Measurements from ENCODE around the gene TNIP1.
A peak's percentile ranks its signal among the peaks of the same experiment; 100 is the strongest.

The TNIP1 gene

GRCh38 chr5:151022511-151023018 lies 58.3 kb downstream of the TNIP1 start:
- no peak for DNase-seq (ENCODE audit: low read depth in 2 of 2)

GRCh38 chr5:151021746-151022145 lies 59.1 kb downstream of the TNIP1 start:
- no peak for DNase-seq (ENCODE audit: low read depth in 2 of 2)

- peak in 1 of 2 donors; percentile 17 for DNase-seq (ENCODE audit: low read depth in 2 of 2)
These were observed 60.3 kb downstream of the TNIP1 start, which contains the start of gene GPX3 for GRCh38 chr5:151020304-151021110. TSS of gene GPX3 (plus strand) at chr5:151020591. CDS start at chr5:151020655, 64 bp downstream.

- DNase-seq (ENCODE audit: low read depth in 2 of 2), result no peak
These were observed 61.5 kb downstream of the TNIP1 start for GRCh38 chr5:151019331-151019730.

- DNase-seq (ENCODE audit: low read depth in 2 of 2), result no peak
These were observed 62.0 kb downstream of the TNIP1 start for GRCh38 chr5:151018846-151019245.

GRCh38 chr5:151017897-151018296 lies 62.9 kb downstream of the TNIP1 start:
- no peak for DNase-seq (ENCODE audit: low read depth in 2 of 2)

GRCh38 chr5:151016700-151017099 lies 64.1 kb downstream of the TNIP1 start:
- no peak for DNase-seq (ENCODE audit: low read depth in 2 of 2)

- no peak for DNase-seq (ENCODE audit: low read depth in 2 of 2)
These were observed 64.8 kb downstream of the TNIP1 start for GRCh38 chr5:151015974-151016587.

- no peak for DNase-seq (ENCODE audit: low read depth in 2 of 2)
These were observed 66.0 kb downstream of the TNIP1 start for GRCh38 chr5:151014680-151015343.

- no peak for DNase-seq (ENCODE audit: low read depth in 2 of 2)
These were observed 68.0 kb downstream of the TNIP1 start for GRCh38 chr5:151012862-151013261.

- DNase-seq (ENCODE audit: low read depth in 2 of 2), result no peak
These were observed 71.9 kb downstream of the TNIP1 start for GRCh38 chr5:151008906-151009305.

GRCh38 chr5:151008210-151008491 lies 72.7 kb downstream of the TNIP1 start:
- no peak for DNase-seq (ENCODE audit: low read depth in 2 of 2)

- no peak for DNase-seq (ENCODE audit: low read depth in 2 of 2)
These were observed 73.2 kb downstream of the TNIP1 start for GRCh38 chr5:151007430-151008209.

- no peak for DNase-seq (ENCODE audit: low read depth in 2 of 2)
These were observed 74.0 kb downstream of the TNIP1 start for GRCh38 chr5:151006704-151007334.

GRCh38 chr5:151005950-151006576 lies 74.8 kb downstream of the TNIP1 start:
- no peak for DNase-seq (ENCODE audit: low read depth in 2 of 2)

GRCh38 chr5:151005187-151005949 lies 75.5 kb downstream of the TNIP1 start:
- DNase-seq (ENCODE audit: low read depth in 2 of 2), result no peak

GRCh38 chr5:151004499-151004898 lies 76.3 kb downstream of the TNIP1 start:
- no peak for DNase-seq (ENCODE audit: low read depth in 2 of 2)

GRCh38 chr5:151003503-151003860 lies 77.4 kb downstream of the TNIP1 start:
- DNase-seq (ENCODE audit: low read depth in 2 of 2), result no peak

GRCh38 chr5:151002681-151003502 lies 77.9 kb downstream of the TNIP1 start:
- no peak for DNase-seq (ENCODE audit: low read depth in 2 of 2)
